Colonic mucosa (tissue), 4 donors: ENCODE data around the gene MYZAP. TPM values are rescaled to one million over a fixed set of nuclear protein-coding genes. Genes with fewer than 3 reads are reported as not detected.

ENCODE experiments used
- DNase-seq: peaks from one replicate; pipeline ENCODE4 v3.0.0-alpha.2; 2020
- H3K27ac ChIP-seq: fragments of 200-600 bp; one replicate; pipeline ENCODE4 v1.8.0; 2021
- H3K27me3 ChIP-seq: fragments of 200-600 bp; one replicate; pipeline ENCODE4 v1.8.0; 2021
- H3K36me3 ChIP-seq: fragments of 200-600 bp; one replicate; pipeline ENCODE4 v1.8.0; 2021
- H3K4me1 ChIP-seq: fragments of 200-600 bp; one replicate; pipeline ENCODE4 v1.8.0; 2021; ENCODE audit warnings: mild to moderate bottlenecking
- H3K4me3 ChIP-seq: fragments of 200-600 bp; one replicate; pipeline ENCODE4 v1.8.0; 2021
- H3K9ac ChIP-seq, 2 donors: one replicate each; pipeline ENCODE4 v1.7.0; 2013; ENCODE audit warnings: control low read depth in 2 of 2, low read depth in 2 of 2, low read length in 2 of 2
- H3K9me3 ChIP-seq: fragments of 200-600 bp; one replicate; pipeline ENCODE4 v1.8.0; 2021
- CTCF ChIP-seq: fragments of 200-600 bp; IDR thresholded peaks from one replicate; pipeline ENCODE4 v1.8.0; 2022; ENCODE audit warnings: antibody characterized with exemption, mild to moderate bottlenecking
- intact Hi-C: fragments of 100-400 bp; cut with DNase I; formaldehyde crosslinking; loops from one replicate; pipeline ENCODE4 v1.14.1; 2022
- total RNA-seq, 2 donors: library from RNA; stranded (reverse); fragmentation: NEBNext Ultra II Directional in 1 of 2; extraction: Animal tissue kit (Norgen Biotek cat#: 25700) in 1 of 2; gene quantifications; one replicate each; pipeline ENCODE4 v1.2.1, GENCODE V29; 2021
- donor health status: healthy.
- donor health status: DM: no; HTN: no; CAD: no.
- donor health status: DM: no; HTN: no; CAD: no.

MYZAP gene
- total RNA-seq, 2 donors from 2014 or later = 11.7 to 12.2 TPM

DNA sequence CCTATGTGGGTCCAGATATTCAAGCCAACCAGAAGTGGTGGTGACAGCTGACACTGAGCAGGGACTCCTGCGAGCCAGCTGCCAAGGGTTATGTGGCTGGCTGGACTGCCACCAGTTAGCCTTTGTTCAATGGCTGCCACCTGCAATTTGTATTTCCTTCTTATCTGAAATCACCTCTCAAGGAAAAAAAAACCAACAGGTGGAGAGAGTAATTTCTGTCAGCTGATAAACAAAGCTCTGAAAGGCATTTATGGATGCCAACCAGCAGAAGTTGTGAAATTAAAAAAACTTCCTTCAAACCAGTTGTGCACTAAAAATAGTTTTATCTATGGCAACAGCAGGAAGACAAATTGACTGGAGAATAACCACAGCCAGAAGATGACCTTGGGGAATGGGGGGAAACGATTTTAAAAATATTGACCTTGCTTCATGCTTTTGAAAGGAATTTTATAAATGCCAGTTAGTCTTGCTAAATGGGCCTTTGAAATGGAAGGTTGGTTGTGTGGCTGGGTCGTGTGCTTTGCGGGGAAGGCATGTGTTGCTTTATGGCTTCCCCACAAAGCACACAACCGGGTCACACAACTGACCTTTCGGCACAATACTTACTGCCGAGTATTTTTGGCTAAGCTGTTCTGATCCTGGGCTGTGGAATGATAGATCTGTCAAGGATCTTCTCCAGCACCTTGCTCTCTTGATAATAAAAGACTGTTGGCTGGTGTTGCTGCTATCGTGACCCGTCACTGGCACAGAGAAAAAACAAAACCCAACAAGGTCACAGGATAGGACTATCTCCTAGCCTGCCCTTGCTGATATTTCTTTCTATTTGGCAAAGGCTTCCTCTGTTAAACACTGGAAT lies 3.5 kb downstream of the MYZAP start:
- Histone ChIP-seq H3K27ac (peak overlapping the region; percentile 46), H3K27me3 (no peaks in the 10 kb centered on the region), H3K36me3 (no peaks in the 10 kb centered on the region), H3K9ac (no peak overlapping the region), H3K4me1 (peaks cover 8% of the 10 kb centered on the region), H3K4me3 (no peak overlapping the region), H3K9me3 (no peaks in the 10 kb centered on the region)
- TF ChIP-seq CTCF = no peak
- DNase-seq = no peak
- intact Hi-C loops = no loop called here

GRCh38 chr15:57596301-57596855 lies 4.7 kb downstream of the MYZAP start:
- Histone ChIP-seq H3K9ac (peak overlapping the region in 1 of 2 donors; percentile 3), H3K27ac (no peak overlapping the region), H3K9me3 (no peaks in the 10 kb centered on the region), H3K36me3 (no peaks in the 10 kb centered on the region), H3K4me3 (no peak overlapping the region), H3K27me3 (no peaks in the 10 kb centered on the region), H3K4me1 (peaks cover 4% of the 10 kb centered on the region)
- TF ChIP-seq CTCF = no peak
- no peak for DNase-seq
- intact Hi-C loops = no loop called here

GRCh38 chr15:57596978-57597377 lies 5.3 kb downstream of the MYZAP start:
- Histone ChIP-seq H3K27me3 (no peaks in the 10 kb centered on the region), H3K9ac (no peak overlapping the region), H3K4me3 (no peak overlapping the region), H3K27ac (no peak overlapping the region), H3K4me1 (peaks cover 4% of the 10 kb centered on the region), H3K9me3 (no peaks in the 10 kb centered on the region), H3K36me3 (no peaks in the 10 kb centered on the region)
- TF ChIP-seq CTCF = no peak
- DNase-seq = no peak
- intact Hi-C loops = no loop called here

DNA sequence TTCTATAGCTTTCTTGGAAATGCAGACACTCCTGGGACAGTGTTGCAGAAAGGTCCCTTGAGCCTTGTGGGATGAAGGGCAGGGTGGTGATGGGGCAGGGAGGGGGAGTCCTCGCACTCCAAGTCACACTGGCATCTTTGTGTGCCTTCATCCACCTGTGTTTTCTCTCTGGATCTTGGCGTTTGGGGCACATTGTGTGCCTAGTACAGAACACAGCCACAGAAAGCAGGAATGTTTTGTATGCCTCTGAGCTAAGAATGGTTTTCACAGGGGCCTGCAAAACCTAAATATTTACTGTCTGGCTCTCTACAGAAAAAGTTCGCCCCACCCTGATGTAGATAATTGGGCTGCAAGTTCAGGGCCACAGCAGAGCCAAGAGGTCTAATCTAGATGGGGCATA lies 5.7 kb downstream of the MYZAP start:
- DNase-seq = no peak
- Histone ChIP-seq H3K9ac (peak overlapping the region in 1 of 2 donors; percentile 10), H3K27me3 (no peaks in the 10 kb centered on the region), H3K27ac (no peak overlapping the region), H3K9me3 (no peaks in the 10 kb centered on the region), H3K36me3 (no peaks in the 10 kb centered on the region), H3K4me3 (no peak overlapping the region), H3K4me1 (peaks cover 4% of the 10 kb centered on the region)
- intact Hi-C loops = no loop called here
- TF ChIP-seq CTCF = no peak

DNA sequence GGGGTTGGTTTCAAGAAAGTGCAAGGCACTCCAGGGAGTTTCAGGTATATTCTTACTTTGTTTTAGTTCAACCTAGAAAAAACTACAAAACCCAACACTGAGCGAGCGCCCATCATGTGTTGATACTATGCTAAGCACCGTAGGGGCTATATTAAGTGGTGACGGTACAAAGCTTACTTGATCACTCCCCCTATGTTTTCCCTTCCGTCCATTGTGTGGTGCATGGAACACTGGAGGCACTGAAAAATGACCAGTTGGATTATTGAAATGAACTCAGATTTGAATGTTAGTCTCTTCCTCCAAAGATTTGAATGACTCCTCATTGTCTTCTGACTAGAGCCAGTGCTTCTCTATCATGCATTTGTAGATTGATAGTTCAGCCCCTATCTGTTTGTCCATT lies 6.6 kb downstream of the MYZAP start:
- no peak overlapping the region for H3K9ac ChIP-seq
- H3K27ac ChIP-seq = no peak overlapping the region
- DNase-seq = no peak
- no peaks in the 10 kb centered on the region for H3K36me3 ChIP-seq
- intact Hi-C loops = no loop called here
- no peaks in the 10 kb centered on the region for H3K27me3 ChIP-seq
- TF ChIP-seq CTCF = no peak
- no peaks in the 10 kb centered on the region for H3K9me3 ChIP-seq
- H3K4me3 ChIP-seq = no peak overlapping the region
- peaks cover 4% of the 10 kb centered on the region for H3K4me1 ChIP-seq
